Kidney (tissue), 14 donors: ENCODE data around the gene PPP2R2D. TPM values are rescaled to one million over a fixed set of nuclear protein-coding genes. Genes with fewer than 3 reads are reported as not detected.

Experiments
- DNase-seq, 5 donors: peaks; one replicate each; pipeline ENCODE4 v3.0.0-alpha.2; 2013 to 2020
- FAIRE-seq: peaks from 2 replicates; lab custom pipeline; 2012; peaks lifted over from hg19 to GRCh38; lab: Jason Lieb, UNC
- H3K27ac ChIP-seq, 2 donors: one replicate each; pipeline ENCODE4 v1.7.0; 2013; ENCODE audit warnings: low read depth in 2 of 2, low read length in 2 of 2, inconsistent platforms in 1 of 2
- H3K27me3 ChIP-seq: one replicate; pipeline ENCODE4 v1.7.1; 2013; ENCODE audit warnings: low read length, inconsistent platforms; ENCODE audit not compliant: control insufficient read depth, insufficient read depth
- H3K36me3 ChIP-seq, 3 donors: one replicate each; pipeline versions ENCODE4 v1.7.0 to v1.7.1; 2013; ENCODE audit warnings: low read length in 3 of 3, control low read depth in 1 of 3, inconsistent platforms in 1 of 3; ENCODE audit not compliant: insufficient read depth in 3 of 3, control insufficient read depth in 2 of 3
- H3K4me1 ChIP-seq, 3 donors: one replicate each; pipeline versions ENCODE4 v1.7.0 to v1.7.1; 2013; ENCODE audit warnings: low read length in 3 of 3, inconsistent platforms in 1 of 3, low read depth in 1 of 3; ENCODE audit not compliant: control insufficient read depth in 2 of 3, insufficient read depth in 2 of 3
- H3K4me3 ChIP-seq, 3 donors: one replicate each; pipeline versions ENCODE4 v1.7.0 to v1.8.1; 2013; ENCODE audit warnings: low read length in 3 of 3, control low read depth in 1 of 3, inconsistent platforms in 1 of 3
- H3K9ac ChIP-seq, 3 donors: one replicate each; pipeline versions ENCODE4 v1.7.0 to v1.7.1; 2013; ENCODE audit warnings: low read length in 3 of 3, control low read depth in 1 of 3, inconsistent platforms in 1 of 3
- H3K9me3 ChIP-seq, 3 donors: one replicate each; pipeline versions ENCODE4 v1.7.0 to v1.7.1; 2013; ENCODE audit warnings: low read length in 3 of 3, control low read depth in 1 of 3, inconsistent platforms in 1 of 3; ENCODE audit not compliant: control insufficient read depth in 2 of 3, insufficient read depth in 1 of 3
- CTCF ChIP-seq: IDR thresholded peaks from 3 replicates; pipeline ENCODE4 v1.5.1; 2012; ENCODE audit warnings: mild to moderate bottlenecking, moderate library complexity, borderline replicate concordance; ENCODE audit not compliant: insufficient read depth; ENCODE audit errors: extremely low read depth
- intact Hi-C: fragments of 100-400 bp; cut with DNase I; formaldehyde crosslinking; loops from one replicate; pipeline ENCODE4 v1.11.1; 2022
- polyA plus RNA-seq: library from polyadenylated mRNA; stranded (reverse); fragments of 350-450 nt; fragmentation: Illumina TruSeq; extraction: RNeasy Lipid Tissue Mini Kit (QIAGEN cat#74804); gene quantifications from one replicate; pipeline ENCODE4 v1.2.3, GENCODE V29; 2014; ENCODE audit warnings: low read depth, low replicate concordance; ENCODE audit not compliant: insufficient read depth
- total RNA-seq: library from RNA; stranded (reverse); fragmentation: NEBNext Ultra II Directional; extraction: Animal tissue kit (Norgen Biotek cat#: 25700); gene quantifications from one replicate; pipeline ENCODE4 v1.2.1, GENCODE V29; 2021
- donor health status: control.
- donor health status: control.
- donor health status: control.
- donor health status: control.
- donor health status: control.
- donor health status: DM: yes; HTN: yes; CAD: no.
- donor health status: Normal renal cell carcinoma (clear cell type).

Gene PPP2R2D
- total and polyA plus RNA-seq, 2 donors from 2014 or later: 28.3 to 34.8 TPM

- Histone ChIP-seq H3K36me3 (peaks cover 0 to 23% (median 4%) of the 10 kb centered on the region in 3 donors), H3K4me1 (no peaks in the 10 kb centered on the region), H3K27ac (no peak overlapping the region), H3K27me3 (no peaks in the 10 kb centered on the region), H3K9me3 (no peaks in the 10 kb centered on the region), H3K4me3 (no peak overlapping the region), H3K9ac (no peak overlapping the region)
- TF ChIP-seq CTCF: no peak
- DNase-seq (no peak), FAIRE-seq (no peak)
- intact Hi-C loops: no loop called here
These were observed 60.4 kb downstream of the PPP2R2D start for GRCh38 chr10:131961047-131961776.

- DNase-seq: no peak
- H3K27me3 ChIP-seq: no peaks in the 10 kb centered on the region
- no peak overlapping the region for H3K27ac ChIP-seq
- FAIRE-seq: no peak
- H3K4me1 ChIP-seq: no peaks in the 10 kb centered on the region
- no peak overlapping the region for H3K4me3 ChIP-seq
- TF ChIP-seq CTCF: no peak
- H3K36me3 ChIP-seq: peaks cover 0 to 15% (median 3%) of the 10 kb centered on the region in 3 donors
- no peaks in the 10 kb centered on the region for H3K9me3 ChIP-seq
- H3K9ac ChIP-seq: no peak overlapping the region
- intact Hi-C loops: no loop called here
These were observed 61.2 kb downstream of the PPP2R2D start for GRCh38 chr10:131961777-131962662.

- H3K27ac ChIP-seq: no peak overlapping the region
- H3K9ac ChIP-seq: no peak overlapping the region
- H3K36me3 ChIP-seq: peaks cover 0 to 4% (median 2%) of the 10 kb centered on the region in 3 donors
- no peaks in the 10 kb centered on the region for H3K4me1 ChIP-seq
- TF ChIP-seq CTCF: no peak
- no peak for DNase-seq
- no peaks in the 10 kb centered on the region for H3K9me3 ChIP-seq
- intact Hi-C loops: no loop called here
- FAIRE-seq: no peak
- no peaks in the 10 kb centered on the region for H3K27me3 ChIP-seq
- no peak overlapping the region for H3K4me3 ChIP-seq
These were observed 62.5 kb downstream of the PPP2R2D start for GRCh38 chr10:131963350-131963749.
